GM12891 (cell line): Measurements from ENCODE around the gene CD59.

Experiments
- PAX5 ChIP-seq: IDR thresholded peaks from 2 replicates; pipeline ENCODE4 v1.6.1; 2011; ENCODE audit warnings: low read length, moderate library complexity, mild to moderate bottlenecking; ENCODE audit not compliant: insufficient read depth, severe bottlenecking
- POU2F2 ChIP-seq: IDR thresholded peaks from 2 replicates; pipeline ENCODE4 v1.6.1; 2011; ENCODE audit warnings: low read depth, mild to moderate bottlenecking, control low read depth, low read length, moderate library complexity

DNA sequence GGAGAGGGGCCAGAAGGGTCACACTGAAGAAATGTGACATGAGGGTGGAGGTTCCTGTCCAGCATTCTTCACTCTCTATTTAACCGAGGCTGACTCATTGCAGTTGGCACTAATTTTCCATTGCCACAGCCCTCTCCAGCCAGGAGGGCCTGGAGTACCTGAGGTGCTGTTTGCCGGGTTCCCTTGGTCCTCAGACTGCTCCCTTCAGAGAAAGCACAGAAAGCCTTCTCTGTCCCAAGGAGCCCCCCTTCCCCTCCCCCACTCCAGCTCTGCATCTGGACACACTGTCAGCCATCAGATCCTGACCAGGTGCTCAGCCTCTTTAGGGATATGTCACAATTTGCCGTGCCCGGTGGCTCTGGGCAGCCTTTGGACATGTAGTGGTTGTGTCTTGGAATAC lies 32.4 kb downstream of the CD59 start:
- TF ChIP-seq PAX5 (no peak), POU2F2 (no peak)
